NOMO-1 (cell line): ENCODE data around the gene LCA5.
A peak's percentile ranks its signal among the peaks of the same experiment; 100 is the strongest.
"Not testable (repeated sequence)": the region's sequence is repeated elsewhere in the genome, so short reads cannot be mapped to it uniquely, and the experiment has no call there.

Experiments
- DNase-seq, 2 experiments: peaks; one replicate each; lab custom pipeline; 2025; ENCODE audit not compliant: unreplicated experiment in 2 of 2; lab: John Stamatoyannopoulos, UW

Gene LCA5

DNA sequence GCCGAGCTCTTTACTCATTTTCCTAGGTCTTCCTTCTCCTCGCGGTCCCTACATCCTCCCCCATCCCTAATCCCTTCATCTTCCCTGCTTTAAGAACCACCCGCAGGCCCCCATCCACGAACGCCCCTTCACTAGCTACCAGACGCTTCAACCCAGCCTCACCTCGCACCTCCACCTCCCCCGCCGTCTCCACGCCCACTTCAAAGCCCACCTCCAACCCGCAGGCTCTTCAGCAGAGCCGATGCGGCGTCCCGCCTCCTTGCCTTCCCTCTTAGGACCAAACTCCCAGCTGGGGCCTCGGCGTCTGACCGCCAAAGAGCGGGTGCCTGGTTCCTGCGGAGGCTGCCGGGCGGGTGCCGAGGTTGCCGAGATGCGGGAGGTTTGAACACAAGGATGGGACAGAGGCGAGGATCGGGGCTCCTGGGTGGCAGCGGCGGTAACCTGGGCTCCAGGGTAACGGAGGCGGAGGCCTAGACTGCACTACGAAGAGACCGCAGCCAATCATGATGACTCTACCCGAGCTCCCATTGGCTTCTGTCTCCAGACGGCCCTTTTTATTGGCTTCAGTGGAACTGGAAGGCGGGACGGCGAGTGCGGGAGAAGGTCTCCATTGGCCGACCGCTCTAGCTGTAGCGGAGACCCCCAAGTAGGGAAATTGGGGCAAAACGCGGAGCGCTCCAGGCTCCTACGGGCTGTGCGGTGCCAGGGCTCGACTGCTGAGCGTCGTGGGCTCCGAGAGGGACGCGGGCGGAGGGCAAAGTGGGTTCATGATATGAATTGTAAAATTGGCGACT, at the start of gene LCA5:
Gene LCA5 (minus strand): TSS at position 477 of the 794 bp plus-strand sequence. CDS start 18,536 bp downstream, outside the sequence.
- peak; percentile 88 to 94 for DNase-seq

GRCh38 chr6:79586548-79586947, 49.3 kb upstream of the LCA5 start:
- no peak for DNase-seq

- no peak for DNase-seq
Observed at GRCh38 chr6:79584332-79584731, 47.1 kb upstream of the LCA5 start.

GRCh38 chr6:79577926-79578325, 40.7 kb upstream of the LCA5 start:
- DNase-seq, result not testable (repeated sequence)

GRCh38 chr6:79574630-79575225, 37.5 kb upstream of the LCA5 start:
- no peak for DNase-seq

DNA sequence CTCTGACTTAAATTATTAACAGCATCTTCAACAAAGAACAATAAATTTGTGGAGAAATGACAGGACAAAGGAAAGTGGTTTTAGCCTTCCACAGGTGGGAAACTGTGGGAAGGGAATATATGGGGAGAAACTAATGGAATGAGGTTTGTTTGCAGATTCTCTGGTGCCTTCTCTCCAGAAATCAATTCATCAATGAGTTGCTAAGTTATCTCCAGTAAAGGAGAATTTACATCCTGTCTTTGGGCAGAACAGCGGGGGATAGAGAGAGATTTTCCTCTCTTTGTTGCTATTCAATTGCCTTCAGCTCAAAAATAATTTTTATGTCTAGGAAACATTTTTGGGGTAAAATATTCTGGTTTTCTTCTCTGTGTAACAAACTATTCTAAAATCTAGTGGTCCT, 36.9 kb upstream of the LCA5 start:
- DNase-seq, result no peak

GRCh38 chr6:79571030-79571367, 33.8 kb upstream of the LCA5 start:
- DNase-seq, result no peak

- DNase-seq, result peak; percentile 22 to 48
Observed at GRCh38 chr6:79570129-79571029, 33.1 kb upstream of the LCA5 start.

- no peak for DNase-seq
Observed at GRCh38 chr6:79568996-79569395, 31.8 kb upstream of the LCA5 start.

DNA sequence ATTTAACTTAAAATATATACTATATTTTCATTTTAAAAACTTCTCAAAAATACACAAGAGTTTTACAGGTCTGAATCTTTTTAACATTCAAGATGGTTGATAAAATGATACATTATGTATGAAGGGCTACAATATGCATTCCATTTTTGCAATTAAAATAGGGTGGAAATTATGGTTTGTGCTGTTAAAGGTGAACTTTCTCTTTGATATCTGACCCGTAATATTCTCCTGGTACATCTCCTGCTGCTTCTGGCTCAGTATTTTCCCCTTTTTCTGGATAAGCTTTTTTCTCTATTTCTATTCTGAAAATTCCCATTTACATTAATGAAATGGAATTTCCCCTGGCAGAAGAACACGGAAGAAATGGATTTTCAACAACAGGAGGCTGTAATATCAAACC, 27.4 kb upstream of the LCA5 start:
- DNase-seq, result no peak

DNA sequence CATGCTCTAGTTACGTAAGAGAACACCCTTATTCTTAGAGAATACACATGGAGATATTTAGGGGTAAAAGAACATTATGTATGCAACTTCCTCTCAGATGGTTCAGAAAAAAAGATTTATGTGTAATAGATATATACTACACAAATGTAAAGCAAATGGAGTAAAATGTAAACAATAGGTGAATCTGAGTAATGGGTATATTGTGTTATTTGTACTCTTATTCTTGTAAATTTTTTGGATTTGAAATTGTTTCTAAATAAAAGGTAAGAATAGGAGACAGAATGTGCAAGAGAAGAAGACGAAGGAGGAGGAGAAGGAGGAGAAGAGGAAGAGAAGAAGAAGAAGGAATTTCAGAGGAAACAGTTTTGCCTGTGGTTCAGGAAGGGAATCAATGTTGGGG, 22.5 kb upstream of the LCA5 start:
- DNase-seq, result no peak

DNA sequence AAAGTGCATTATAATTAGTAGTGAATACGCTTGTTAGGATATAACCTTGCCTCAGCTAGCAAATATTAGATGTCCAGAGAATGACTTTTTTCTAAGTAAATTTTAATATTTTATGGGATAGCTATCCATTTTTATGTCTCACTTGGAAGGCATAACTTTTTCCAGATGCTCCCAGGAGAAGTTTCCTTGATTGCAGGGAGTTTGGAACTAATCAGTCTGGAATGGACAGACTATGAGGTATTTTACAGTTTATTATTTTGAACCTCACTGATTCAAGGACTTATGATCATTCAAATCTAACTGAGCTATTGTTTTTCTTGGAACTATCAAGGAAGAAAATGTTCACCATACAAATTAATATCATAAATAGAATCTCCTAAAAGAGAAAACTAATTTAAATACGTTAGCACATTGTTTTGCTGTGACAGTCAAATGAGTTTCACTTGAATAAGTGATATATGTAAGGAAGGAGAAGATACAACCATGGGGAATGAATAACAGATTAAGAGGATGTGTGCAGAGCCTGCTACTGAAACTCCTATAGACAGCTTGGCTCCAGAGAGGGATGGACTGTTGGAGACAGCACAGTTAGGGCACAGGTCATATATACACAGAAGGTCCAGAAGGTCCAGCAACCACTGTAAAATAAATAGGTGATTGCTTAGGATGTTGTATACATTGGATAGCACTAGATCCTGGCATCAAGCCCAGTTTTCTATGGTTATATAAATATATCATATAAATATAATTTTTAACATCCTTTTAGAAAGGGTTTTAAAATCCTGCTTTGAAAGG, 20.6 kb upstream of the LCA5 start:
- DNase-seq, result no peak

GRCh38 chr6:79554305-79554704, 17.1 kb upstream of the LCA5 start:
- DNase-seq, result no peak

- DNase-seq, result no peak
Observed at GRCh38 chr6:79551401-79551800, 14.2 kb upstream of the LCA5 start.

- DNase-seq, result no peak
Observed at GRCh38 chr6:79548304-79548703, 11.1 kb upstream of the LCA5 start.

DNA sequence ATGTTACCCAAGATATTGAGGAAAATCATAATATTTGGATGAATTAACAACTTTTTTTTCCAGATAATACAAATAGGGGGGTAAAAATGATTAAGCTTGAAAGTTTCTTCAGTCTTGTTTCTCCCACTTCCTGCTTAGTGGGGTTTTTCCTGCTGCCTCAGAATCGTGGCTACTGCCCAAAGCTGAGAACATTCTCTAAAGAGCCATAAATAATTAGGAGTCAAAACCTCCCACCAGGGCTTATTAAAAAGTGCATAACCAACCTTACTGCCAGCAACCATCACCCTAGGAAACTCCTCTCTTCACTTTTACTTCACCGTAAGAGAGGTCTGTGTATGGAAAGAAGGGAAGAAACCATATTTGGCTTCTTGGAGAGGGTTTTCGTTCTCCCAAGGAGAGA, 9.0 kb upstream of the LCA5 start:
- DNase-seq, result no peak

- peak; percentile 86 to 97 for DNase-seq
Observed at GRCh38 chr6:79544939-79545450, 7.8 kb upstream of the LCA5 start.

DNA sequence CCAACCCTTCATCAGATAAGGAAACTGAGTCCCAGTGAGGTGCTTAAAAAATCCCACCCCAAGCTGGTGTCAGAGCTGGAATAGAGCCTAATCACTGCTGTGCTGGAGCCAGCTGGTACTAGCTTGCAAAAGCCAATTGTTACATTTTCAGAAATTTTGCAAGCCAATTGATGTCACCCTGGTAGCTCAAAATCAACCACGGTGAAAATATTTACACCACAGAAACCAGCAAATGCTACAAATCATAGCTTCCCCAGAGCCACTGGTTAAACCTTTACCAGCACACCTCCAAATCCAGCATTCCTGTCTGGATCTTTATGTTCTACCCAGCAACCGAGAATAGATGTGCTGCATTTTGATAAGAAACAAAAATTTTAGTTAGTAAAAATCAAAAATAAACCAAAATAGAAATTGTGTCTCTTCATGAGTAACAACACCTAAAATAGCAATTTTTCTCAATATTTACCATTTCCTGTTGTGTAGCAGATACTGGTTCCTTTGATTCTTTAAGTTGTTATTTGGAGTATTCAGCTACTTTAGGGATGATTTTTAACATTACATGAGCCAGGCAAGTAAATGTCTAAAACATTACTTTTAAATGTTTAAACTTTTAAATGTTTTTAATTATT, 7.2 kb upstream of the LCA5 start:
- peak; percentile 4 to 27 for DNase-seq

DNA sequence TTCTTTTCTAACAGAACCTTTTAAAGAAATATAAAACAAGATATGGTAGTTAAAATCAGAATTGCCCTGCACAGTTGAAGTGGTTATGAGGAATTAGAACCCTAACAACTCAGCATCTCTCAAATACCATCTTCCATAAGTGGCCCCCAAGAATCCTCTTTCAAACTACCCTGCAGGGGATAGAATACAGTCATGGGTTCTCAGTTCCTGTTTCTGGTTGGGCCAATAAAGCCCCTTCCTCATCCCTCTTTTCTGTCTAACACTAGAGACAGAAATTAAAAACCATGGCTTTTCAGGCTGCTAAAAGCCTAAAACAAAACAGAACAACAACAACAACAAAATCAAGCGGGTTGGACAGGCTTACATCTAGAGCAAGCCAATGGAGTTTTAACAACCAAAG, 6.7 kb upstream of the LCA5 start:
- DNase-seq, result no peak

DNA sequence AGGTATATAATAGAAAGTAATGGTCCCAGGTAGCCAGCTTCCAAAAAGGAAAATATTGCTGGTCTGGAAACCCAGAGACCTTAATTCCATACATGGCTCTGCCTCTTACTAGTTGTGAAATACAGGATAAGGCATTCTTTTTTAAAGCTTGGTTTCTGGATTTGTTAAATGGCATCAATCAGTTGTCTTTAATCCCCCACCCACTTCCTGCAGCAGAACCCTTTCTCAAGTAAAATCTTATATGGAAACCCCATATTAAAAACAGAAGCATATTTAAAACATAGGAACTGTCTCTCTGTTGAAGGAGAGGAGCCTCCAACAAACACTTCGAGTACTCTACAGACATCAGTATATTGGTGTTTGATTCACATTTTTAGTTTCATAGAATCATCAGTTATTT, 6.2 kb upstream of the LCA5 start:
- DNase-seq, result no peak
